ENCODE results near the gene ZIC5. TPM values are rescaled to one million over a fixed set of nuclear protein-coding genes. Genes with fewer than 3 reads are reported as not detected.
"Not testable (repeated sequence)": the region's sequence is repeated elsewhere in the genome, so short reads cannot be mapped to it uniquely, and the experiment has no call there.

The ZIC5 gene
- total RNA-seq, 1 experiment from 2014 or later: 1.2 TPM

DNA sequence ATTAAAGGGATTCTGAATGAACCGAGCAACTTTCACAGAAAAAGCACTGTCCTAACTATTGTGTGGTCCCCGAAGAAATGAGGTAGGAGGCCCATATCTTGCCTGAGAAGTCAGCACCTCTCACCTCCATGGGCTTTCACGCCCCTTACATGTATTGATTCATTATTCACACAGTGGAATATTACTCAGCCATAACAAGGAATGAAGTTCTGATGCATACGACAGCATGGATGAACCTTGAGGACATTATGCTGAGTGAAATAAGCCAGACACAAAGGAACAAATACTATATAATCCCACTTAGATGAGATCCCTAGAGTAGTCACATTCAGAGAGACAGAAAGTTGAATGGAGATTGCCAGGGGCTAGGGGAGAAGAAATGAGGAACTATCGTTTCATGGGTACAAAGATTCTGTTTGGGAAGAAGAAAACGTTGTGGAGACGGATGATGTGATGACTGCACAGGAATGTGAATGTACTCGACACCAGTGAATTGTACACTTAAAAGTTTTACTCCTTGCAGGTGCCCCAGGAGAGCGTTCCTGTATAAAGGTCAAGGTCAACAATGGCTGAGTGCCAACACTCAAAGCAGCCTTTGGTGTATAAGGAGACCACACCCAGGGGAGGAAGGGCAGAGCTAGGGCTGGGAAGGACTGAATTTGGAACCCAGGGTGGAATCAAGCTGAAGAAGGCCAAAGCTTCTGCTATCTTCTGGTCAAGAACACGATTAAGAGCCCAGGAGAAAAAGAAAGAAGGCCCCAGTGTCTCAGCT, 22.5 kb downstream of the ZIC5 start:
- H3K27me3 ChIP-seq: no peaks in the 10 kb centered on the region
- no peaks in the 10 kb centered on the region for H3K4me1 ChIP-seq
- H3K9me3 ChIP-seq (replicated peaks): no peaks in the 10 kb centered on the region

DNA sequence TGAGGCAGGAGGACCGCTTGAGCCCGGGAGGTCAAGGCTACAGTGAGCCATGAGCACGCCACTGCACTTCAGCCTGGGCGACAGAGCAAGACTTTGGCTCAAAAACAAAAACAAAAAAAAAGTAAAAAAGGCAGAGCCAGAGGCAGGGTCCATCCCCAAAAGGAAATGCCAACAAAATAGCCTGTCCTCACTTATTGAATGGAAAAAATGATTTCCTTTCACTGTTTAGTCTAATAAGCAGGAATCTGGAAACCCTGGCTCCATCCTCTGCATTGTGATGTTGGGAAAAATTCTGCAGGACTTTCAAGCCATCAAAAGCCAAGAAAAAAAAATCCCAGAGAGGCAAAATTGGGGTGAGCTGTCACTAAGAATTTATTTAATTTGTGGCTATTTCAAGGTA, 23.2 kb downstream of the ZIC5 start:
- no peaks in the 10 kb centered on the region for H3K36me3 ChIP-seq
- H3K27me3 ChIP-seq: no peaks in the 10 kb centered on the region
- H3K27ac ChIP-seq: no peak overlapping the region
- no peaks in the 10 kb centered on the region for H3K9me3 ChIP-seq (replicated peaks)
- no peak overlapping the region for H3K4me3 ChIP-seq
- H3K4me1 ChIP-seq: no peaks in the 10 kb centered on the region
- no peak for DNase-seq

More for the DNA sequence above, 22.5 kb downstream of the ZIC5 start:
- no peak for DNase-seq
- Histone ChIP-seq H3K4me3 (no peak overlapping the region), H3K36me3 (no peaks in the 10 kb centered on the region), H3K27ac (no peak overlapping the region)

DNA sequence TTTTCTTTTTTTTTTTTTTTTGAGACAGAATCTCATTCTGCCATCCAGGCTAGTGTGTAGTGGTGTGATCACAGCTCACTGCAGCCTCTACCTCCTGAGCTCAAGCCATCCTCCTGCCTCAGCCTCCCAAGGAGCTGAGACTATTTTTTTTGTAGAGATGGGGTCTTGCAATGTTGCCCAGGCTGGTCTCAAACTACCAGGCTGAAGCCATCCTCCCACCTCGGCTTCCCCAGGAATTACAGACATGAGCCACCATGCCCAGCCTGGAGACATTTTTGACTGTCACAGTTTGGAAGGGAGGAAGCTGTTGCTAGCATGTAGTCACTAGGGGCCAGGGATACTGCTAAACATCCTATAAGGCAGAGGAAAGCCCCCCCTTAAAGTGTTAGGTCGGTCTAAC, 23.9 kb downstream of the ZIC5 start:
- no peaks in the 10 kb centered on the region for H3K36me3 ChIP-seq
- H3K9me3 ChIP-seq (replicated peaks): no peaks in the 10 kb centered on the region
- H3K4me3 ChIP-seq: no peak overlapping the region
- no peak overlapping the region for H3K27ac ChIP-seq
- H3K4me1 ChIP-seq: no peaks in the 10 kb centered on the region
- no peaks in the 10 kb centered on the region for H3K27me3 ChIP-seq
- no peak for DNase-seq

DNA sequence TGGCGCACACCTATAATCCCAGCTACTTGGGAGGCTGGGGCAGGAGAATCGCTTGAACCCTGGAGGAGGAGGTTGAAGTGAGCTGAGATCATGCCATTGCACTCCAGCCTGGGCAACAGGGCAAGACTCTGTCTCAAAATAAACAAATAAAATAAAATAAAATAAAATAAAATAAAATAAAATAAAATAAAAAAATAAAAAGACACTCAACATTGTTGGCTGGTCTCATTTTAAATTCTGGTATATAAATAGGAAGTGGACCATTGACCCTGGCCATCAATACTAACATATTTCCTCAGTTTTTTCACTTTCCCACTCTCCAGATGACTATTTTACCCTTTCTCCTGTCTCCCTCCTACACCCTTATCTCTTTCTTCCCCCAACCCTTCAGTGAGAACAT, 26.1 kb downstream of the ZIC5 start:
- not testable (repeated sequence) for H3K27me3 ChIP-seq

DNA sequence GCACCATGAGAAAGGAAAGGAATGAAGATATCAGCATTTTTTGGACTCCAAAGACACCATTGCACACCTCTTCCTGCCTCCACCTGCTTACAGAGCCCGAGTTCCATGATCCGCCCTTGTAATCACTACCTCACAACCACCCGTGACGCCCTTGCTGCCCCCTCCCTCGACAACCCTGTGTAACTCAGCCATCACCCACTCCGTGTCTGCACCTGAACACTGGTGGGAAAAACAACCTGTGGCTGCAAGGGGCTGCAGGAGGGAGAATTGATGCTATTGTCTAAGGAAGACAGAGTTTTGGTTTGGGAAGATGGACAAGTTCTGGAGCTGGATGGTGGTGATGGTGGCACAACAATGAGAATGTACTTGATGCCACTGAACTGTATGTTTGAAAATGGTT, 27.0 kb downstream of the ZIC5 start:
- Histone ChIP-seq H3K27me3 (no peaks in the 10 kb centered on the region), H3K27ac (no peak overlapping the region), H3K36me3 (no peaks in the 10 kb centered on the region), H3K9me3 (replicated peaks) (no peaks in the 10 kb centered on the region), H3K4me1 (no peaks in the 10 kb centered on the region), H3K4me3 (no peak overlapping the region)
- no peak for DNase-seq

More for the DNA sequence above, 26.1 kb downstream of the ZIC5 start:
- not testable (repeated sequence) for H3K36me3 ChIP-seq; H3K9me3 ChIP-seq (replicated peaks); H3K4me1 ChIP-seq; H3K27ac ChIP-seq; DNase-seq; H3K4me3 ChIP-seq

DNA sequence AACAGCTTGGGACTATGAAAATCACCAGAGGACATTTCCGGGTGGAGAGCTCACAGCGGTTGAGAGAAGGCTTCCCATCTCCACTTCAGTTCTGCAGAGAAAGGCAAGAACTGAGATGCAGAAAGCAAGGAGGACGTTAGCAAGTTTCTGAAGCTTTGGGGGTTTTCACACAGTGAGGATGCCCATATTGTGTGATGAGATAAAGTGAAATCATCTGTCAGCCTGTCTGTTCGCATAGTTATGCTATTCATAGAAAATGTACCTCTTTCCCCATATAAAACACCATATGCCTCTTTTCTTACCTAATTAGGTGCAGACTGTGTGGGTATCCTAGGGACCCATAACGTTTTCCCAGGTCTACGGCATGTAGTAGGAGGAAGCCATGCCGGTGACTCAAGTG, 27.5 kb downstream of the ZIC5 start:
- no peak for DNase-seq
- Histone ChIP-seq H3K27ac (no peak overlapping the region), H3K4me1 (no peaks in the 10 kb centered on the region), H3K9me3 (replicated peaks) (no peaks in the 10 kb centered on the region), H3K4me3 (no peak overlapping the region), H3K27me3 (no peaks in the 10 kb centered on the region), H3K36me3 (no peaks in the 10 kb centered on the region)

DNA sequence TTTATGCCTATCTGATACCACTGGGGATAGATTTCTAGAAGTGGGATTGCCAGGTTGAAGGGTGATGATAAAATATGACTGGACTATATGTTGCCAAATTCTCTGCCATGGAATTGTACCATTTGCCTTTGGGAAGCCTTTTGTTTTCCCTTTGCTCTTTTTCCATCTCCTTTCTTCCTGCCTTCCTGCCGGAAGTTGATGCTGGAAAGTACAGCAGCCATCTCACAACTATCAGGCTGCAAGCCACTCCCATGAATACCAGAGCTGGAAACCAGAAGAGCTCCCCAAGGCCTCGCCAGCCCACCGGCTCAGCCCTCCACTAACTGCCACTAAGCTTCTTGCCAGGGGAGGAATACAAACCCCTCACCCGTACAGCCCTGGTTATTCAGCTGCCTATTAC, 29.7 kb downstream of the ZIC5 start:
- Histone ChIP-seq H3K27ac (no peak overlapping the region), H3K4me3 (no peak overlapping the region), H3K4me1 (no peaks in the 10 kb centered on the region), H3K27me3 (no peaks in the 10 kb centered on the region), H3K36me3 (no peaks in the 10 kb centered on the region), H3K9me3 (replicated peaks) (no peaks in the 10 kb centered on the region)
- DNase-seq: no peak

DNA sequence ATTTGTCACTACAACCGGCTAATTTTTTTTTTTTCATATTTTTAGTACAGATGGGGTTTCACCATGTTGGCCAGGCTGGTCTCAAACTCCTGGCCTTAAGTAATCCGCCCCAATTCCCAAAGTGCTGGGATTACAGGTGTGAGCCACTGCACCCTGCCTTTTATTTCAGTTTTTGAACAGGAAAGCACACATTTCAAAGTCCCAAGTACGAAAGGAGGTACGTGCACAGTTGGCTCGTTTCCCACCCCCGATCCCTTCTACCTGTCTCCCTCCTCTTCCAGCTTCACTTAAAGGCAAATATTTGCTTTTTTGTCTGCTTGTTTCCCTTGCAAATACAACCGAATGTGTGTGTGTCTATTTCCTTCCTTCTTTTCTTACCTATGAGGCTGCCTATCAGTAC, 30.5 kb downstream of the ZIC5 start:
- Histone ChIP-seq H3K36me3 (no peaks in the 10 kb centered on the region), H3K27ac (no peak overlapping the region), H3K4me1 (no peaks in the 10 kb centered on the region), H3K4me3 (no peak overlapping the region), H3K27me3 (no peaks in the 10 kb centered on the region), H3K9me3 (replicated peaks) (no peaks in the 10 kb centered on the region)
- DNase-seq: no peak

DNA sequence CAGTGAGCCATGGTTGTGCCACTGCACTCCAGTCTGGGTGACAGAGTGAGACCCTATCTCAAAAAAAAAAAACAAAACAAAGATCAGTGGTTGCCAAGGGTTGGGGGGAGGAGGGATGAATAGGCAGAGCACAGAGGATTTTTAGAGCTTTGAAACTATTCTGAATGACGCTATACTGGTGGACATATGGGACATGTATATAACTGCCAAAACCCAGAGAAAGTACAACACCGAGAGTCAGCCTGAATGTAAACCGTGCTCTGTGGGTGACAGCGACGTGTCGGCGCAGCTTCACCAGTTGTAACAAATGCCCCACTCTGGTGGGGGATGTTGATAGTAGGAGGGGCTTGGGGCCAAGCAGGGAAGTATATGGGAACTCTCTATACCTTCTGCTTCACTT, 32.9 kb downstream of the ZIC5 start:
- no peaks in the 10 kb centered on the region for H3K4me1 ChIP-seq
- H3K9me3 ChIP-seq (replicated peaks): no peaks in the 10 kb centered on the region
- DNase-seq: no peak
- no peaks in the 10 kb centered on the region for H3K36me3 ChIP-seq
- H3K4me3 ChIP-seq: no peak overlapping the region
- no peak overlapping the region for H3K27ac ChIP-seq
- H3K27me3 ChIP-seq: no peaks in the 10 kb centered on the region

DNA sequence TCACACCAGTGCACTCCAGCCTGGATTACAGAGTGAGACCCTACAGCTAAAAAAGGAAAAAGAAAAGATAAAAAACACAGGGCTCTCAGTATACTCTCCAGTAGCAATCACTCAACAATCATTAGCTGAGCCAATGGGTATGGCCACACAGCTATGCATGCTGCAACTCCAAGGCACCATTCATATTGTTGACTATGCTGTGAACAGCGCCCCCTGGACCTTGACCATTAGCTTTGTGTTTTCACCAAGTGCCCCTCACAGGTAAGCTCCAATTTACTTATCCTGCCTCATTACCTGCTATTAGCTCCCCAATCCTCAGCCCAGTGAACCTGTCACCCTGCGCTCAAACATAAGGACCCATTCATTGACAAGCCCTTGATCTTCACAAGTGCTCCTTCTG, 35.8 kb downstream of the ZIC5 start:
- DNase-seq: no peak
- Histone ChIP-seq H3K27me3 (no peaks in the 10 kb centered on the region), H3K4me1 (no peaks in the 10 kb centered on the region), H3K27ac (no peak overlapping the region), H3K9me3 (replicated peaks) (no peaks in the 10 kb centered on the region), H3K4me3 (no peak overlapping the region), H3K36me3 (no peaks in the 10 kb centered on the region)

DNA sequence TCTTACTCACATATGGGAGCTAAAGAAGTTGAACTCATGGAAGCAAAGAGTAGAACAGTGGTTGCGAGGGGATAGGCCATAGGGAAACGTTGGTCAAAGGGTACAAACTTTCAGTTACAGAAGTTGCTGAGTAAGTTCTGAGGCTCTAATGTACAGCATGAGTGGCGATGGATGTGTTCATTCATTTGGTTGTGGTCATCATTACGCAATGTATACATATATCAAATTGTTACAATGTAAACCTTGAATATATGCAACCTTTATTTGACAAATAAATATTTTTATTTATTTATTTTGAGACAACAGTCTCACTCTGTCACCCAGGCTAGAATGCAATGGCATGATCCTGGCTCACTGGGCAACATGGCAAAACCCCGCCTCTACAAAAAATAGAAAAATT, 38.7 kb downstream of the ZIC5 start:
- no peaks in the 10 kb centered on the region for H3K27me3 ChIP-seq

DNA sequence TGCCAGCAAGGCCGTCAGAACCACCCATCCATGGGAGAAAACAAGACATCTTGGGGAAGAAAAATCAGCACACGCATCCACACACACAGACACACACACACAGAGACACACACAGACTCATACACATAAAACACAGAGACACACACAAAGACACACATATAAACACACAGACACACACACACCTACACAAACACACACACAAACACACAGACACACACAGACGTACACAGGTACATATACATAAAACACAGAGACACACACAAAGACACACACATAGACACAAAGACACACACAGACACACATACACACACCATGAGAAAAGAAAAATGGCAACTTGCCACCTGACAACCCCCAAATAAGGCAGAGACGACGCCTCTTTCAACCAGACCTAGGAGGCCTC, 40.6 kb downstream of the ZIC5 start:
- Histone ChIP-seq H3K27ac (no peak overlapping the region), H3K4me1 (no peaks in the 10 kb centered on the region), H3K27me3 (no peaks in the 10 kb centered on the region), H3K36me3 (no peaks in the 10 kb centered on the region), H3K9me3 (replicated peaks) (no peaks in the 10 kb centered on the region), H3K4me3 (no peak overlapping the region)
- no peak for DNase-seq

More for the DNA sequence above, 38.7 kb downstream of the ZIC5 start:
- Histone ChIP-seq H3K4me1 (no peaks in the 10 kb centered on the region), H3K9me3 (replicated peaks) (no peaks in the 10 kb centered on the region), H3K4me3 (no peak overlapping the region), H3K36me3 (no peaks in the 10 kb centered on the region), H3K27ac (no peak overlapping the region)
- DNase-seq: no peak

DNA sequence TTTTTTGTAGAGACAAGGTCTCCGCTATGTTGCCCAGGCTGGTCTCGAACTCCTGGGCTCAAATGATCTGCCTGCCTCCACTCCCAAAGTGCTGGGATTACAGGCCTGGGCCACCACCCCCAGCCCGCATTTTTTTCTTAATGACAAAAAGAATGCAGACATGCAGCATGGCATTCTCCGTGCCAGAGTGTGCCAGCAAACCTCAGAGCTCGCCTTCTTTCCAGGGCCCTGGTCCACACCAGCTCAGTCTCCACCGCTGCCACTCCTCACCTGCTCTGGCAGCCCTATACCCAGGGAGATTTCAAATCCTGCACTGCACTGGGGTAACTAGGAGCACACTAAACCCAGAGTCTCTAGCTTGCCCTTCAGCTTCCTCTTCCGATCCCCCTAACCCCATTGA, 41.7 kb downstream of the ZIC5 start:
- no peak overlapping the region for H3K4me3 ChIP-seq
- no peak for DNase-seq
- no peaks in the 10 kb centered on the region for H3K27me3 ChIP-seq
- H3K9me3 ChIP-seq (replicated peaks): no peaks in the 10 kb centered on the region
- H3K27ac ChIP-seq: no peak overlapping the region
- no peaks in the 10 kb centered on the region for H3K36me3 ChIP-seq
- H3K4me1 ChIP-seq: no peaks in the 10 kb centered on the region

DNA sequence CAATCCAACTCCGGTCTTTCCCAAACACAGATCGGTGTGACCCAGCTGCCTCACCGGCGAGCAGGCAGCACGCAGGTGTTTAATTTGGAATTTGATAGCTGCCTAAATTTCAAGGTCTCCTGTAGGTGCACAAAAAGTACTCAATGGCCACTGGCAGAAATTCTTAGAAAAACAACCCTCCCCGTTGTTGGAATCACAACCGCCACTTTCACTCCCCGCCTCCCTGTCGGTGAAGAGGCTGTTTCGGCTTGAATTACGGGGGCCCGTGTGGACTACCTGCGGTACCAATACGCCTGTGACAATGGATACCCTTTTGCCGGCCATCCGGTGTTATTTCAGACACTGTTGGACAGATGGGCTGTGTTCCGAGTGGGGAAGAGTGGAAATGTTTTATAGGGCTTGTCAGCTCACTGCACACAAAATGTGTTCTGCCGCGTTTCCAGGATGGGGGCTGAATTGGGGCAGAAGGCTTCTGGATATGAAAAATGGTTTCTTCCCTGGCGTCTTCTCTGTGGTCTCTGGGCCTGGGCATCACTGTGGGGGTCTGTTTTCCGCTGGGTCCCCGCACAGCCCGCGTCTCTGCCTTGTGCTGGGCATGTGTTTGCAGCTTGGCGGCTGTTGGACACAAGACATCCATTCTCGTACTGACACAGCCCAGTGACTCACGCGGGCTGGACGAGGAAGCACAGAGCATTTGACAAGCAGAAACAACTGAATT, 45.4 kb downstream of the ZIC5 start:
- peak overlapping the region; percentile 28 for H3K4me3 ChIP-seq
- peak in 1 of 2 experiments; percentile 20 for DNase-seq
- H3K27me3 ChIP-seq: no peaks in the 10 kb centered on the region
- H3K36me3 ChIP-seq: no peaks in the 10 kb centered on the region
- H3K4me1 ChIP-seq: no peaks in the 10 kb centered on the region
- H3K9me3 ChIP-seq (replicated peaks): no peaks in the 10 kb centered on the region
- no peak overlapping the region for H3K27ac ChIP-seq

DNA sequence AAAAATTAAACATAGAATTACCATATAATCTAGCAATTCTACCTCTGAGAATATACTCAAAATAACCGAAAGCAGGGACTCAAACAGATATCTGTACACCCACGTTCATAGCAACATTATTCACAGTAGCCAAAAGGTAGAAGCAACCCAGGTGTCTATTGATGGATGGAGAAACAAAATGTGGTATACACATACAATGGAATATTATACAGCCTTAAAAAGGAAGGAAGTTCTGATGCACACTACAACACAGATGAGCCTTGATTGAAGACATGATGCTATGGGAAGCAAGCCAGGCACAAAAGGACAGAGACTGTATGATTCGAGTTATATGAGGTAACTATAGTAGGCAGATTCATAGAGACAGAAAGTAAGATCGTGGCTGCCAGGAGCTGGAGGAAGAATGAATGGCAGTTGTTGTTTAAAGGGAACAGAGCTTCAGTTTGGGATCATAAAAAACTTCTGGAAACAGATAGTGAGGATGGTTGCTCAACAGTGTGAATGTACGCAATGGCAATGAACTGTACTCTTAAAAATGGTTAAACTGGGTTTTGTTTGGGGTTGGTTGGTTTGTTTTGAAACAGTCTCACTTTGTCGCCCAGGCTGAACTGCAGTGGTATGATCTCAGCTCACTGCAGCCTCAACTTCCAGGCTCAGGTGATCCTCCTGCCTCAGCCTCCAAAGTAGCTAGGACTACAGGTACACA, 47.5 kb downstream of the ZIC5 start:
- Histone ChIP-seq H3K27ac (no peak overlapping the region), H3K27me3 (no peaks in the 10 kb centered on the region), H3K4me3 (no peak overlapping the region), H3K36me3 (no peaks in the 10 kb centered on the region), H3K4me1 (no peaks in the 10 kb centered on the region), H3K9me3 (replicated peaks) (no peaks in the 10 kb centered on the region)
- no peak for DNase-seq
